Peyer's patch (tissue), 4 donors: Measurements from ENCODE around the gene NUMBL.

Experiments
- CTCF ChIP-seq, 6 experiments: fragments of 450-650 bp in 4 of 6; fragments of 200-600 bp in 2 of 6; sonication (generic) in 1 of 6; IDR thresholded peaks; one replicate each; pipeline ENCODE4 v1.5.1; 2017 to 2019; ENCODE audit warnings: antibody characterized with exemption in 6 of 6, mild to moderate bottlenecking in 3 of 6, moderate library complexity in 1 of 6
- POLR2A ChIP-seq, 2 donors: fragments of 450-650 bp; IDR thresholded peaks; one replicate each; pipeline ENCODE4 v1.5.1; 2017; ENCODE audit warnings: antibody characterized with exemption in 2 of 2, mild to moderate bottlenecking in 2 of 2, moderate library complexity in 2 of 2

GRCh38 chr19:40688309-40688708 lies 2.1 kb downstream of the NUMBL start:
- TF ChIP-seq CTCF (IDR thresholded peaks at IDR 0.05) (no peak), POLR2A (IDR thresholded peaks at IDR 0.05) (no peak)
